H1 (cell line): ENCODE measurements around the gene PSMC3. TPM values are rescaled to one million over a fixed set of nuclear protein-coding genes. Genes with fewer than 3 reads are reported as not detected.

Experiments used
- CTCF ChIA-PET: fragments of 300-600 bp; sonication (Branson Sonifier 250); formaldehyde crosslinking; loops from one replicate; lab custom pipeline; 2021; ENCODE audit not compliant: partially characterized antibody; lab: Charles Lee
- POLR2A ChIA-PET: fragments of 300-600 bp; sonication (Branson Sonifier 250); formaldehyde crosslinking; loops from one replicate; lab custom pipeline; 2021; ENCODE audit warnings: inconsistent platforms; ENCODE audit not compliant: partially characterized antibody; lab: Charles Lee
- DNase-seq, 2 experiments: peaks; one replicate each; pipeline versions ENCODE4 v3.0.0 to v3.0.0-alpha.2; 2010 to 2022; ENCODE audit warnings: low spot score in 2 of 2, low read depth in 1 of 2, mixed read lengths in 1 of 2
- FAIRE-seq: peaks from 2 replicates; lab custom pipeline; 2011; peaks lifted over from hg19 to GRCh38; lab: Jason Lieb, UNC
- H2AFZ ChIP-seq: 2 replicates; pipeline ENCODE4 v1.8.1; 2012; ENCODE audit warnings: low read length, inconsistent platforms
- H2AK5ac ChIP-seq: 2 replicates; pipeline ENCODE4 v1.6.1; 2013; ENCODE audit warnings: low read depth, low read length
- H2BK120ac ChIP-seq: replicated peaks from 2 replicates; pipeline ENCODE3; 2013; ENCODE audit warnings: low read depth, low read length, inconsistent platforms
- H2BK12ac ChIP-seq: 2 replicates; pipeline ENCODE4 v1.6.1; 2013; ENCODE audit warnings: low read depth, low read length
- H2BK15ac ChIP-seq: 2 replicates; pipeline ENCODE4 v1.6.1; 2013; ENCODE audit warnings: low read length
- H2BK20ac ChIP-seq: 2 replicates; pipeline ENCODE4 v1.6.1; 2013; ENCODE audit warnings: low read length
- H2BK5ac ChIP-seq: 2 replicates; pipeline ENCODE4 v1.6.1; 2013; ENCODE audit warnings: low read depth, low read length
- H3K14ac ChIP-seq: 2 replicates; pipeline ENCODE4 v1.6.1; 2013; ENCODE audit warnings: inconsistent platforms; ENCODE audit not compliant: insufficient read length
- H3K18ac ChIP-seq: 2 replicates; pipeline ENCODE4 v1.6.1; 2013; ENCODE audit warnings: low read length; ENCODE audit errors: extremely low read depth
- H3K23ac ChIP-seq: 2 replicates; pipeline ENCODE4 v1.6.1; 2013; ENCODE audit warnings: inconsistent platforms; ENCODE audit not compliant: insufficient read length
- H3K23me2 ChIP-seq: 2 replicates; pipeline ENCODE4 v1.6.1; 2013; ENCODE audit warnings: low read depth, low read length
- H3K27ac ChIP-seq: 2 replicates; pipeline ENCODE4 v1.6.1; 2011; ENCODE audit warnings: low read depth, low read length, inconsistent platforms
- H3K27me3 ChIP-seq, 4 experiments: replicated peaks in 1 of 4; 1 replicate in 1 of 4; 2 replicates in 3 of 4; pipeline versions ENCODE4 v1.6.1 to v1.8.1; 2011 to 2013; ENCODE audit warnings: low read length in 3 of 4, mild to moderate bottlenecking in 3 of 4, inconsistent platforms in 2 of 4, mixed read lengths in 2 of 4, moderate library complexity in 1 of 4; ENCODE audit not compliant: control insufficient read depth in 3 of 4, insufficient read depth in 3 of 4; ENCODE audit errors: extremely low read depth in 1 of 4
- H3K36me3 ChIP-seq, 4 experiments: 2 replicates each; pipeline versions ENCODE4 v1.6.1 to v1.8.1; 2011 to 2013; ENCODE audit warnings: mild to moderate bottlenecking in 4 of 4, low read length in 3 of 4, moderate library complexity in 2 of 4, control low read depth in 1 of 4, inconsistent platforms in 1 of 4; ENCODE audit not compliant: insufficient read depth in 4 of 4, control insufficient read depth in 2 of 4
- H3K4ac ChIP-seq: replicated peaks from 2 replicates; pipeline ENCODE3; 2013; ENCODE audit warnings: low read length, low read depth, mixed read lengths, inconsistent platforms; ENCODE audit not compliant: insufficient read length
- H3K4me1 ChIP-seq, 4 experiments: replicated peaks in 1 of 4; 1 replicate in 1 of 4; 2 replicates in 3 of 4; pipeline versions ENCODE4 v1.6.1 to v1.8.1; 2011 to 2013; ENCODE audit warnings: low read length in 3 of 4, inconsistent platforms in 2 of 4, mixed read lengths in 1 of 4; ENCODE audit not compliant: insufficient read depth in 4 of 4, control insufficient read depth in 3 of 4
- H3K4me2 ChIP-seq, 2 experiments: 2 replicates each; pipeline versions ENCODE4 v1.6.1 to v1.8.1; 2011 to 2013; ENCODE audit warnings: low read depth in 2 of 2, low read length in 2 of 2, control low read depth in 1 of 2, inconsistent platforms in 1 of 2, mild to moderate bottlenecking in 1 of 2; ENCODE audit not compliant: insufficient read depth in 1 of 2
- H3K4me3 ChIP-seq, 4 experiments: fragments of 200-600, 300-600 bp in 1 of 4; sonication (generic), shearing (Covaris generic), sonication (Bioruptor Twin) in 1 of 4; 2 replicates each; pipeline versions ENCODE4 v1.5.1 to v1.8.1; 2011 to 2016; ENCODE audit warnings: low read length in 4 of 4, low read depth in 3 of 4, control low read depth in 2 of 4, inconsistent platforms in 2 of 4, mild to moderate bottlenecking in 2 of 4, mixed read lengths in 1 of 4, moderate library complexity in 1 of 4; ENCODE audit not compliant: insufficient read depth in 2 of 4; ENCODE audit errors: extremely low read depth in 1 of 4
- H3K56ac ChIP-seq: replicated peaks from 2 replicates; pipeline ENCODE3; 2013; ENCODE audit warnings: low read depth, mild to moderate bottlenecking, mixed read lengths, low read length, inconsistent platforms; ENCODE audit not compliant: insufficient read length
- H3K79me1 ChIP-seq: 2 replicates; pipeline ENCODE4 v1.6.1; 2013; ENCODE audit warnings: low read depth, low read length, control low read depth
- H3K79me2 ChIP-seq, 2 experiments: 2 replicates each; pipeline versions ENCODE4 v1.6.1 to v1.8.1; 2012 to 2013; ENCODE audit warnings: low read length in 2 of 2, mild to moderate bottlenecking in 2 of 2, inconsistent platforms in 1 of 2; ENCODE audit not compliant: insufficient read depth in 2 of 2, control insufficient read depth in 1 of 2
- H3K9ac ChIP-seq, 4 experiments: replicated peaks in 1 of 4; 1 replicate in 1 of 4; 2 replicates in 3 of 4; pipeline versions ENCODE4 v1.6.1 to v1.8.1; 2011 to 2013; ENCODE audit warnings: low read depth in 3 of 4, low read length in 3 of 4, control low read depth in 2 of 4, mild to moderate bottlenecking in 2 of 4, moderate library complexity in 2 of 4, inconsistent platforms in 1 of 4; ENCODE audit errors: extremely low read depth in 1 of 4
- H3K9me3 ChIP-seq, 2 experiments: 2 replicates each; pipeline versions ENCODE4 v1.6.1 to v1.8.1; 2012 to 2013; ENCODE audit warnings: mild to moderate bottlenecking in 2 of 2, moderate library complexity in 2 of 2, control low read depth in 1 of 2, inconsistent platforms in 1 of 2, low read depth in 1 of 2, low read length in 1 of 2, mixed read lengths in 1 of 2; ENCODE audit not compliant: insufficient read depth in 2 of 2
- H4K20me1 ChIP-seq, 2 experiments: replicated peaks in 1 of 2; 2 replicates each; pipeline versions ENCODE3 to v1.8.1; 2011 to 2013; ENCODE audit warnings: inconsistent platforms in 2 of 2, low read length in 2 of 2, mild to moderate bottlenecking in 1 of 2; ENCODE audit not compliant: insufficient read depth in 2 of 2, control insufficient read depth in 1 of 2
- H4K5ac ChIP-seq: 2 replicates; pipeline ENCODE4 v1.6.1; 2013; ENCODE audit warnings: low read length, low read depth, mixed read lengths, inconsistent platforms; ENCODE audit not compliant: insufficient read length
- H4K8ac ChIP-seq: 2 replicates; pipeline ENCODE4 v1.8.0; 2013; ENCODE audit warnings: mild to moderate bottlenecking, moderate library complexity, low read length, inconsistent platforms; ENCODE audit not compliant: insufficient read depth; ENCODE audit errors: extremely low read depth
- H4K91ac ChIP-seq: replicated peaks from 2 replicates; pipeline ENCODE3; 2013; ENCODE audit warnings: low read length, mixed read lengths, inconsistent platforms; ENCODE audit not compliant: insufficient read length
- ATF2 ChIP-seq: IDR thresholded peaks from 2 replicates; pipeline ENCODE4 v1.6.1; 2012; ENCODE audit warnings: low read length, inconsistent platforms
- JUN ChIP-seq: IDR thresholded peaks from 2 replicates; pipeline ENCODE4 v1.6.1; 2011; ENCODE audit warnings: low read depth, mild to moderate bottlenecking, improper control_type of control experiment, low read length
- POLR2AphosphoS5 ChIP-seq: IDR thresholded peaks from 2 replicates; pipeline ENCODE4 v1.6.1; 2011; ENCODE audit warnings: low read depth, low read length
- SRF ChIP-seq: IDR thresholded peaks from 2 replicates; pipeline ENCODE4 v1.6.1; 2011; ENCODE audit warnings: mild to moderate bottlenecking, low read depth, low read length, moderate library complexity
- WGBS, 2 experiments: shearing (Covaris generic) in 1 of 2; methylation state at CpG; one replicate each; pipeline versions ENCODE4 v1.1.6 to v1.1.7; 2013 to 2015; ENCODE audit warnings: low lambda C conversion rate in 2 of 2, mixed read lengths in 2 of 2, inconsistent platforms in 1 of 2, low coverage in 1 of 2, missing lambda C conversion rate in 1 of 2; ENCODE audit not compliant: insufficient replicate concordance in 2 of 2, insufficient coverage in 1 of 2, insufficient read length in 1 of 2; ENCODE audit errors: extremely low coverage in 1 of 2, missing lambda C conversion rate in 1 of 2; 5-methylcytosine and 5-hydroxymethylcytosine counted together
- polyA plus RNA-seq, 7 experiments: library from polyadenylated mRNA; depleted of rRNA in 3 of 7; stranded (reverse) in 5 of 7; unstranded in 2 of 7; fragments of >200 nt in 5 of 7; fragments of 200-250 nt in 2 of 7; gene quantifications; 1 replicate in 5 of 7; 2 replicates in 1 of 7; 4 replicates in 1 of 7; pipeline versions ENCODE4 v1.2.1 to v1.2.3, GENCODE V29; 2011 to 2013; ENCODE audit warnings: missing spikeins in 2 of 7, mixed read lengths in 2 of 7
- total RNA-seq: library from RNA; stranded (reverse); fragmentation: NEBNext Ultra II Directional; extraction: Animal tissue kit (Norgen Biotek cat#: 25700); gene quantifications from 2 replicates; pipeline ENCODE4 v1.2.1, GENCODE V29; 2021

The PSMC3 gene
- total and polyA plus RNA-seq, 2 of the 8 experiments (the other 6 are each of a cell fraction or from before 2014, with no cell fraction given) = 105 to 160 TPM

- no peak overlapping the region for H3K18ac ChIP-seq
- no peak overlapping the region for H4K91ac ChIP-seq
- no peak overlapping the region for H3K9ac ChIP-seq
- no peaks in the 10 kb centered on the region for H3K9me3 ChIP-seq
- H3K4me1 ChIP-seq = peaks cover 0 to 2% (median 0%) of the 10 kb centered on the region in 4 experiments; a peak in 2 of 7 replicates
- ChIA-PET CTCF (interaction anchor here (0.6 to 1.2 kb wide), 2 partner anchors 44 to 92 kb away, joined by 3 read pairs; no protein-coding TSS in a partner anchor), POLR2A (interaction anchor here (0.6 to 12.8 kb wide), 12 partner anchors 6 to 215 kb away, joined by 3 to 140 read pairs (median 4); partner anchors contain the start of genes DDB2, PSMC3 and PTPMT1)
- no peaks in the 10 kb centered on the region for H3K23me2 ChIP-seq
- H3K23ac ChIP-seq = no peak overlapping the region
- H3K4me3 ChIP-seq = no peak overlapping the region
- DNase-seq (no peak), FAIRE-seq (no peak)
- H3K4ac ChIP-seq = no peak overlapping the region
- no peak overlapping the region for H2BK20ac ChIP-seq
- H2BK5ac ChIP-seq = no peak overlapping the region
- TF ChIP-seq ATF2 (no peak), JUN (no peak), POLR2AphosphoS5 (peak; percentile 29; the same call in 1 of the 2 replicates), SRF (no peak)
- no peaks in the 10 kb centered on the region for H3K27me3 ChIP-seq
- H3K27ac ChIP-seq = no peak overlapping the region
- WGBS, 2 experiments = 92% methylated on average over 6 of the region's 6 CpGs; no CpG with 5 or more reads in 1 of the 2 experiments
- H2BK12ac ChIP-seq = no peak overlapping the region
- no peak overlapping the region for H2BK15ac ChIP-seq
- H3K79me2 ChIP-seq = no peaks in the 10 kb centered on the region
- H3K14ac ChIP-seq = no peak overlapping the region
- no peak overlapping the region for H3K56ac ChIP-seq
- no peak overlapping the region for H2AFZ ChIP-seq
- H3K36me3 ChIP-seq = peaks cover 17 to 43% (median 33%) of the 10 kb centered on the region in 4 experiments
- no peak overlapping the region; the same call in 1 of the 2 replicates for H4K8ac ChIP-seq
- no peak overlapping the region for H3K4me2 ChIP-seq
- H2AK5ac ChIP-seq = no peak overlapping the region
- H4K20me1 ChIP-seq = peaks cover 4 to 15% of the 10 kb centered on the region in 2 experiments
- no peak overlapping the region for H2BK120ac ChIP-seq
- no peak overlapping the region for H4K5ac ChIP-seq
- H3K79me1 ChIP-seq = no peaks in the 10 kb centered on the region
Observed at GRCh38 chr11:47417712-47418111, 8.5 kb downstream of the PSMC3 start.
